ENCODE measurements around the gene KRTAP5-6. TPM values are rescaled to one million over a fixed set of nuclear protein-coding genes. Genes with fewer than 3 reads are reported as not detected.
A peak's percentile ranks its signal among the peaks of the same experiment; 100 is the strongest.

Gene KRTAP5-6
- total RNA-seq, 5 donors from 2014 or later (not counting 1 experiment from before 2014, with no cell fraction given): not detected

GRCh38 chr11:1733009-1733715 is 36.2 kb downstream of the KRTAP5-6 start:
- Mint-ChIP-seq H3K36me3 (no peaks in the 10 kb centered on the region), H3K27me3 (peaks cover 30 to 48% of the 10 kb centered on the region in 2 donors), H3K27ac (no peak overlapping the region), H3K4me1 (peaks cover 20 to 44% (median 27%) of the 10 kb centered on the region in 3 donors), H3K4me3 (peak overlapping the region in 1 of 3 donors; percentile 62), H3K9me3 (peaks cover 16 to 20% (median 17%) of the 10 kb centered on the region in 3 donors)
- no peak overlapping the region for H3K4me3 ChIP-seq (ENCODE audit: control insufficient read depth in 1 of 2, extremely low read depth in 1 of 2, low read length in 1 of 2)
- ATAC-seq (replicated peaks in 1 of 4) (no peak), DNase-seq (no peak)
- POLR2A ChIA-PET: no interaction called here
- 82% methylated on average over 14 of the region's 14 CpGs for WGBS (ENCODE audit: insufficient coverage)
- no peaks in the 10 kb centered on the region for H3K9me3 ChIP-seq
- CTCF ChIA-PET: no interaction called here
- peaks cover 2 to 35% of the 10 kb centered on the region in 2 experiments for H3K4me1 ChIP-seq (ENCODE audit: control insufficient read depth in 1 of 2, extremely low read depth in 1 of 2, insufficient read depth in 2 of 2, low read length in 2 of 2)
- H3K36me3 ChIP-seq (ENCODE audit: control insufficient read depth in 2 of 2, extremely low read depth in 1 of 2, insufficient read depth in 1 of 2, low read length in 1 of 2): no peaks in the 10 kb centered on the region
- no peak overlapping the region for H3K27ac ChIP-seq (ENCODE audit: low read length)
- H3K27me3 ChIP-seq (replicated peaks in 1 of 2; ENCODE audit: control insufficient read depth in 2 of 2, extremely low read depth in 1 of 2, insufficient read depth in 2 of 2, low read length in 1 of 2): peaks cover 2 to 65% of the 10 kb centered on the region in 2 experiments

DNA sequence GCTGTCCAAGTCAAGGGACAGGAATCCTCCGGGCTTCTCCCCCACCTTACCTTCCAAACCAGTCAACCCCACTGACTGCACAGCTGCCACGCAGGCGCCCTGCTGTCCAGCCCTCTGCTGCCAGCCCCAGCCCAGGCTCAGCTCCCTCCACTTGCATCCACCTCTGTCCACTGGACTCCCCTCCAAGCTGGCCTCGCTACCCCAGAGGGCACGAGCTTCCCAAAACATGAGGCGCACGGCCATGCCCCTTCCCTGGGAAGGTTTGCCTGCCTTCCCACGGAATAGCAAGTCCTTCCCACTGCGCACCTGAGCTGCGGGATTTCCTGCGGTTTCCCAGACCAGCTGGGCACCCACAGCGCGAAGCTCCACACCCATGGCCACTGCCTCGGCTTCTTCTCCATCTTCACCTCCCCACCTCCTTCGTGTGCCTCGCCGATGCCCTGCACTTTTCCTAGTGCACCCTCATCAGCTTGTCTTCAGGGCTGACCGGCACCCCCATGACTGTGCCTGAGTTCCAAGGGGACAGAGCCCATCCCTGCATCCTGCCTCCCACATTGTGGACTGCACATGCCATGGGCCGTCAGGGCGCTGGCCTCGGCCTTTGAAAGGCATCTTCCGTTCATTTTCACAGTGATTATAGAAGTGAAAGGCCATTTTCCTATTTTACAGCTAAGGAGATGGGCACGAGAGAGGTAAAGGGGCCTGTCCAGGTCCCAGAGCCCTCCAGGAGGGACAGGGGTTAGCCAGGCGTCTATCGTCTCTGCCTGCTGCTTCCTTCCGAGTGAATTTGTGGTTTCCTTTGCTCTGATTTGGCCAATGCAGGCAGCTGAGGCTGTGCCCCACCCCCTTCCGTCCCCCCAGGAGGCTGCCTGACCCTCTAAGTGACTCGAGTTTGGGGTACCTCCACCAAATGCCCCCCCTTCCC is 37.0 kb downstream of the KRTAP5-6 start:
- H3K9me3 ChIP-seq: no peaks in the 10 kb centered on the region
- 69% methylated on average over 24 of the region's 28 CpGs for WGBS (ENCODE audit: insufficient coverage)
- no peak overlapping the region for H3K27ac Mint-ChIP-seq

DNA sequence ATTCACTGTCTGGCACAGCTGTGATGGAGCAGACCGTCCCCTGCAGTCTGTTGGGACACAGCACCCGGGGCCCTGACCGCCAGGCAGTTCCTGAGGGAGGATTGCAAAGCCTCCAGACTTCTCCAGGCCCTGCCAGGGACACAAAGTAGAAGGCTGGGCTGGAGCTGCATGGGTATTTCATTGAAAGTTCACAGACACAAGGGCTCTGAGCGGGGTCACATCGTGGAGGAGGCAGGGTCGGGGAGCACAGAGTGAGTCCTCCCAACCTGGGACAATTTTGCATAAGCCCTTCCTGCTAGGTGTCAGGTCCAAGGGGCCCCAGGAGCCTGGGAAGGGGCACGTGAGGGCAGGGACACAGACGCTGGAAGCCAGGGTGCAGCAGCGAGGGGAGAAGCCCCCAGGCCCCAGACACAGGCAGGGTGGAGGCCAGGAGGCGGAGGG is 37.7 kb downstream of the KRTAP5-6 start:
- ATAC-seq (replicated peaks in 1 of 4) (no peak), DNase-seq (no peak)
- H3K27me3 Mint-ChIP-seq: peaks cover 22 to 36% of the 10 kb centered on the region in 2 donors
- H3K27ac ChIP-seq (ENCODE audit: low read length): no peak overlapping the region
- peaks cover 16 to 20% (median 17%) of the 10 kb centered on the region in 3 donors for H3K9me3 Mint-ChIP-seq
- H3K36me3 ChIP-seq (ENCODE audit: control insufficient read depth in 2 of 2, extremely low read depth in 1 of 2, insufficient read depth in 1 of 2, low read length in 1 of 2): no peaks in the 10 kb centered on the region
- ChIA-PET POLR2A (no interaction called here), CTCF (no interaction called here)
- no peaks in the 10 kb centered on the region for H3K36me3 Mint-ChIP-seq
- H3K27me3 ChIP-seq (replicated peaks in 1 of 2; ENCODE audit: control insufficient read depth in 2 of 2, extremely low read depth in 1 of 2, insufficient read depth in 2 of 2, low read length in 1 of 2): peaks cover 7 to 57% of the 10 kb centered on the region in 2 experiments
- H3K4me1 Mint-ChIP-seq: peaks cover 12 to 31% (median 18%) of the 10 kb centered on the region in 3 donors
- 74% methylated on average over 10 of the region's 10 CpGs for WGBS (ENCODE audit: insufficient coverage)
- H3K9me3 ChIP-seq: no peaks in the 10 kb centered on the region
- H3K4me1 ChIP-seq (ENCODE audit: control insufficient read depth in 1 of 2, extremely low read depth in 1 of 2, insufficient read depth in 2 of 2, low read length in 2 of 2): peaks cover 2 to 22% of the 10 kb centered on the region in 2 experiments
- H3K27ac Mint-ChIP-seq: no peak overlapping the region
- H3K4me3 Mint-ChIP-seq: peak overlapping the region in 1 of 3 donors; percentile 62
- no peak overlapping the region for H3K4me3 ChIP-seq (ENCODE audit: control insufficient read depth in 1 of 2, extremely low read depth in 1 of 2, low read length in 1 of 2)

More for the DNA sequence above, 37.0 kb downstream of the KRTAP5-6 start:
- Mint-ChIP-seq H3K9me3 (peaks cover 16 to 20% (median 17%) of the 10 kb centered on the region in 3 donors), H3K27me3 (peaks cover 23 to 41% of the 10 kb centered on the region in 2 donors), H3K4me1 (peaks cover 16 to 36% (median 20%) of the 10 kb centered on the region in 3 donors), H3K36me3 (no peaks in the 10 kb centered on the region), H3K4me3 (peak overlapping the region in 1 of 3 donors; percentile 62)
- POLR2A ChIA-PET: no interaction called here
- no peak overlapping the region for H3K27ac ChIP-seq (ENCODE audit: low read length)
- peaks cover 2 to 29% of the 10 kb centered on the region in 2 experiments for H3K4me1 ChIP-seq (ENCODE audit: control insufficient read depth in 1 of 2, extremely low read depth in 1 of 2, insufficient read depth in 2 of 2, low read length in 2 of 2)
- no peak overlapping the region for H3K4me3 ChIP-seq (ENCODE audit: control insufficient read depth in 1 of 2, extremely low read depth in 1 of 2, low read length in 1 of 2)
- DNase-seq (no peak), ATAC-seq (replicated peaks in 1 of 4) (no peak)
- peaks cover 2 to 61% of the 10 kb centered on the region in 2 experiments for H3K27me3 ChIP-seq (replicated peaks in 1 of 2; ENCODE audit: control insufficient read depth in 2 of 2, extremely low read depth in 1 of 2, insufficient read depth in 2 of 2, low read length in 1 of 2)
- CTCF ChIA-PET: no interaction called here
- no peaks in the 10 kb centered on the region for H3K36me3 ChIP-seq (ENCODE audit: control insufficient read depth in 2 of 2, extremely low read depth in 1 of 2, insufficient read depth in 1 of 2, low read length in 1 of 2)

GRCh38 chr11:1735271-1735670 is 38.3 kb downstream of the KRTAP5-6 start:
- Histone ChIP-seq H3K9me3 (no peaks in the 10 kb centered on the region), H3K4me1 (ENCODE audit: control insufficient read depth in 1 of 2, extremely low read depth in 1 of 2, insufficient read depth in 2 of 2, low read length in 2 of 2) (peaks cover 2 to 20% of the 10 kb centered on the region in 2 experiments), H3K36me3 (ENCODE audit: control insufficient read depth in 2 of 2, extremely low read depth in 1 of 2, insufficient read depth in 1 of 2, low read length in 1 of 2) (no peaks in the 10 kb centered on the region), H3K27me3 (replicated peaks in 1 of 2; ENCODE audit: control insufficient read depth in 2 of 2, extremely low read depth in 1 of 2, insufficient read depth in 2 of 2, low read length in 1 of 2) (peaks cover 7 to 55% of the 10 kb centered on the region in 2 experiments), H3K27ac (ENCODE audit: low read length) (no peak overlapping the region), H3K4me3 (ENCODE audit: control insufficient read depth in 1 of 2, extremely low read depth in 1 of 2, low read length in 1 of 2) (no peak overlapping the region)
- 88% methylated on average over 11 of the region's 16 CpGs for WGBS (ENCODE audit: insufficient coverage)
- POLR2A ChIA-PET: no interaction called here
- Mint-ChIP-seq H3K4me3 (no peak overlapping the region), H3K27me3 (peaks cover 22 to 32% of the 10 kb centered on the region in 2 donors), H3K27ac (no peak overlapping the region), H3K9me3 (peaks cover 16 to 20% (median 17%) of the 10 kb centered on the region in 3 donors), H3K4me1 (peaks cover 12 to 31% (median 18%) of the 10 kb centered on the region in 3 donors), H3K36me3 (no peaks in the 10 kb centered on the region)
- CTCF ChIA-PET: no interaction called here
- ATAC-seq (replicated peaks in 1 of 4) (no peak), DNase-seq (no peak)

GRCh38 chr11:1736447-1736992 is 39.5 kb downstream of the KRTAP5-6 start:
- H3K27ac ChIP-seq (ENCODE audit: low read length): no peak overlapping the region
- H3K9me3 ChIP-seq: no peaks in the 10 kb centered on the region
- H3K36me3 ChIP-seq (ENCODE audit: control insufficient read depth in 2 of 2, extremely low read depth in 1 of 2, insufficient read depth in 1 of 2, low read length in 1 of 2): no peaks in the 10 kb centered on the region
- Mint-ChIP-seq H3K9me3 (peaks cover 16 to 20% (median 17%) of the 10 kb centered on the region in 3 donors), H3K36me3 (no peaks in the 10 kb centered on the region), H3K27me3 (peaks cover 18 to 25% of the 10 kb centered on the region in 2 donors), H3K4me3 (no peak overlapping the region), H3K27ac (no peak overlapping the region), H3K4me1 (peaks cover 12 to 22% (median 16%) of the 10 kb centered on the region in 3 donors)
- peaks cover 7 to 52% of the 10 kb centered on the region in 2 experiments for H3K27me3 ChIP-seq (replicated peaks in 1 of 2; ENCODE audit: control insufficient read depth in 2 of 2, extremely low read depth in 1 of 2, insufficient read depth in 2 of 2, low read length in 1 of 2)
- no peak overlapping the region for H3K4me3 ChIP-seq (ENCODE audit: control insufficient read depth in 1 of 2, extremely low read depth in 1 of 2, low read length in 1 of 2)
- ChIA-PET POLR2A (no interaction called here), CTCF (no interaction called here)
- no peak for ATAC-seq (replicated peaks in 1 of 4)
- WGBS (ENCODE audit: insufficient coverage): 85% methylated on average over 3 of the region's 3 CpGs
- peaks cover 2 to 20% of the 10 kb centered on the region in 2 experiments for H3K4me1 ChIP-seq (ENCODE audit: control insufficient read depth in 1 of 2, extremely low read depth in 1 of 2, insufficient read depth in 2 of 2, low read length in 2 of 2)
- DNase-seq: no peak

Measured in T-cell (primary cell).